ENCODE results near the gene MADCAM1.

Gene MADCAM1

DNA sequence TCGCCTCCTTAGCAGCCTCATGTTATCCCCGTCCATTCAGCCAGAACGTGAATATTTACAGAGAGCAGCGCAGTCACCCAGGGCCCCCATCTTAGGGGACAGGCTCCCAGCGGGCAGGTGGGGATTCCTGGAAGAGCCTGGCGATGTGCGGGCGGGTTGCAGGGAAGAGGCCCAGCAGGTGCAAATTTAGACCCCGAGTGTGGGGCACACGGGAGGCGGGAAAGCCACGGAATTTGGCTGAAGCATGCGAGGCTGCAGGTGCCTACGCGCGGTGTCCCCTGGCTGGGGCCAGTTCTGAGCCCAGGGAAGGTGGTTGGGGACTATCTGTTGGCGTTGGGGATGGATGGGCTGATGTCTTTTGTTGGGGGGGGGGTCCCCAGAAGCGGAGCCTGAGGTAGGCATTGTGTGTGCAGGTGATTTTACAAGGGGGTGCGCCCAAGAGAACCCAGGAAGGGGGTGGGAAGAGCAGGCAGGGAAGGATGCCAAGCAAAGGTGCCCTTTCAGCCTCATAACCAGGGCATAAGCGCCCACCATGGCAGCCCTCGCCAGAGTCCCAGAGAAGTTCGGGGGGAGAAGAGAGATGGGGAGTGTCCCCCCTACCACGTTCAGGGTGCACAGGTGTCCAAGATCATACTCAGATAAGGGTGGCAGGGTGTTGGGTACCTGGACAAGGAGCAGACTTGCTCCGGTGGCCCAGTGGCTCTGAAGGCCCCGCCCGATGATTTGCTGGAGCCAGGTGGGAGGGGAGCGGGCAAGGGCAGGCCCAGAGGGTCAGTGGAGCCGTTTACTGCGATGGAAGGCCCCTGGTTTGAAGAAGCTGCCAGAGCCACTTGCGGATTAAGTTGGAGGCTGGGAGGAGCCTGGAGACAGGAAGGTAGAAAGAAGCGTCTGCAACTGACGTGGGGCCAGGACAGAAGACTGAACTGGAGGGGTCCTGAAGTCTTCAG is 12.2 kb downstream of the MADCAM1 start:
- DNase-seq (ENCODE audit: low read depth): no peak

GRCh38 chr19:510606-511100 is 14.4 kb downstream of the MADCAM1 start:
- DNase-seq (ENCODE audit: low read depth): peak; percentile 80

- DNase-seq (ENCODE audit: low read depth): peak; percentile 68
These were observed 15.0 kb downstream of the MADCAM1 start for GRCh38 chr19:511101-511851.

- no peak for DNase-seq (ENCODE audit: low read depth)
These were observed 16.5 kb downstream of the MADCAM1 start for GRCh38 chr19:512547-513365.

GRCh38 chr19:513368-514165 is 17.3 kb downstream of the MADCAM1 start:
- DNase-seq (ENCODE audit: low read depth): no peak

- no peak for DNase-seq (ENCODE audit: low read depth)
These were observed 17.9 kb downstream of the MADCAM1 start for GRCh38 chr19:514166-514663.

- DNase-seq (ENCODE audit: low read depth): no peak
These were observed 21.7 kb downstream of the MADCAM1 start for GRCh38 chr19:517721-518597.

- DNase-seq (ENCODE audit: low read depth): peak; percentile 41
These were observed 22.4 kb downstream of the MADCAM1 start for GRCh38 chr19:518598-519231.

- no peak for DNase-seq (ENCODE audit: low read depth)
These were observed 23.2 kb downstream of the MADCAM1 start for GRCh38 chr19:519449-519865.

DNA sequence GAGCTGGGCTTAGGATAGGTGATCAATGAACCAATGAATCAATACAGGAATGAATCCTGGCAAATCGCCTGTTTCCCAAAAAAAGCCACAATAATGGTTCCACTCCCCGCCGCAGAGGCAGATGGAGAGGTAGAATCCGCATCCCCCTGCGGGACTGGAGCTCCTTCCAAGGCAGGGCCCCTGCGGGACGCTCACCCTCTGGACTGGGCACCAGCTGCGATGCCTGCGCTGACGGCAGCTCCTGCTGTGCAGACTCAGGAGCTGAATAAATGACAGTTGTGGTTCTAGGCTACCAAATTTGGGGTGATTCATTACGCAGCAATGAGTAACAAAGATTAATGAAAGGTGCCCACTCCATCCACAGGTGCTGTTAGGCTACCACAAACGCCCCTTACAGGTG is 26.4 kb downstream of the MADCAM1 start:
- DNase-seq (ENCODE audit: low read depth): no peak

DNA sequence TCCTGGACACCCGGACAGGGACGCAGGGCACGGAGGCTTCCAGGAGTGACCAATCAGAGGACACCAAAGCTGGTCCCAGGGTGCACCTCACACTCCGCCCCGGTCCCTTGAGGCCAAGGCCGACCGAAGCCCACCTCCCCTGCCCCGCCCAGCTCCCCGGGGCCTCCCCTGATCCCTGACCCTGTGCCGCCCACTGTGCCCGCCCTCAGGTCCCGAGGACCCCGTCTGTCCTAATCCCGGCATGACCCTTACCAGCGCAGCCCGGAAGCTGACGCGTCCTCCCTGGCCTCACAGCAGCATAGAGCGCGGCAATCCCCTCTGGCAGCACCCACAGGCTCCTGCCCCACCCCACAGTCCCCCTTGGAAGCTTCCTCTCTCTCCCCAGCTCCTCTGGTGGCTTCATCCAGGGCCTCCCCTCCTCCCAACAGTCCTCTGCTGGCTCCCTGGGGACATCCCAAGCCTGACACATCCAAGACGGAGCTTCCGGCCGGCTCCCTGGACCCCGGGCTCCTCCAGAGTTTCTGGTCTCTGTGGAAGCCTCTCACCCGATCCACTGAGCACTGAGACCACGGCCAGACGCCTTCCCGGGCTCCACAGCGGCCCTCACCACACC is 27.9 kb downstream of the MADCAM1 start:
- no peak for DNase-seq (ENCODE audit: low read depth)

DNA sequence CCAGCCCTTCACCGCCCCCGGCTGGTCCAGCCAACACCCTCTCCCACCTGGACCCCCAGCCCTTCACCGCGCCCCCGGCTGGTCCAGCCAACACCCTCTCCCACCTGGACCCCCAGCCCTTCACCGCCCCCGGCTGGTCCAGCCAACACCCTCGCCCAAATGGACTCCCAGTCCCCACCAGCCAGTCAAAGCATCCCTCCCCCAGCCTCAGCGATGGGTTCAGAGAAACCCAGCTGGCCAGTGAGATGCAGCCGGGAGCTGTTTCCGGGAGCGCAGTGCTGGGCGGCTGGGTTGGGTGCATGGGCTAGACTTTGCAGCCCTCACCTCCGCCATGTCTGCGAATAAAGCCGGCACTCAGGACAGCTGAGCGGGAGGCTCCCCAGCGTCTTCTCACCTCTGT is 28.7 kb downstream of the MADCAM1 start:
- DNase-seq (ENCODE audit: low read depth): no peak

DNA sequence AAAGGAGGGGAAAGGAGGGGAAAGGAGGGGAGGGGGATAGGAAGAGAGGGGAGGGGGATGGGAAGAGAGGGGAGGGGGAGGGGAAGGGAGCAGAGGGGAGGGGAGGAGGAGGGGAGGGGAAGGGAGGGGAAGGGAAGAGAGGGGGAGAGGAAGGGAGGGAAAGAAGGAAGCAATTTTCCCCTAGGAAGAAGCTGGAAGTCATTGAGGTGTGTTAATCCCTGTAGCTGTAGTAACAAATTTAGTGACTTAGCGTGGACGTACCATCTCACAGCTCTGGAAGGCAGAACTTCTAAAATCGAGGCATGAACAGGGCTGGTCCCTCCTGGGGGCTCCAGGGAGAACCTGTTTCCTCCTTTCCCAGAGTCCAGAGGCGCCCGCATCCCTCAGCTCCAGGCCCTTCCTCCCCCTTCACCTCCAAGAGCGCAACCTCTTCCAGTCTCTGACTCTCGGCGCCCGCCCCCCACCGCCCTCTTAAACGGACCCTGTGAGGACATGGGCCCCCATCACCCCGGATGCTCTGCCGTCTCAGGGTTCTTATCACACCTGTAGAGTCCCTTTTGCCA is 29.7 kb downstream of the MADCAM1 start:
- no peak for DNase-seq (ENCODE audit: low read depth)

DNA sequence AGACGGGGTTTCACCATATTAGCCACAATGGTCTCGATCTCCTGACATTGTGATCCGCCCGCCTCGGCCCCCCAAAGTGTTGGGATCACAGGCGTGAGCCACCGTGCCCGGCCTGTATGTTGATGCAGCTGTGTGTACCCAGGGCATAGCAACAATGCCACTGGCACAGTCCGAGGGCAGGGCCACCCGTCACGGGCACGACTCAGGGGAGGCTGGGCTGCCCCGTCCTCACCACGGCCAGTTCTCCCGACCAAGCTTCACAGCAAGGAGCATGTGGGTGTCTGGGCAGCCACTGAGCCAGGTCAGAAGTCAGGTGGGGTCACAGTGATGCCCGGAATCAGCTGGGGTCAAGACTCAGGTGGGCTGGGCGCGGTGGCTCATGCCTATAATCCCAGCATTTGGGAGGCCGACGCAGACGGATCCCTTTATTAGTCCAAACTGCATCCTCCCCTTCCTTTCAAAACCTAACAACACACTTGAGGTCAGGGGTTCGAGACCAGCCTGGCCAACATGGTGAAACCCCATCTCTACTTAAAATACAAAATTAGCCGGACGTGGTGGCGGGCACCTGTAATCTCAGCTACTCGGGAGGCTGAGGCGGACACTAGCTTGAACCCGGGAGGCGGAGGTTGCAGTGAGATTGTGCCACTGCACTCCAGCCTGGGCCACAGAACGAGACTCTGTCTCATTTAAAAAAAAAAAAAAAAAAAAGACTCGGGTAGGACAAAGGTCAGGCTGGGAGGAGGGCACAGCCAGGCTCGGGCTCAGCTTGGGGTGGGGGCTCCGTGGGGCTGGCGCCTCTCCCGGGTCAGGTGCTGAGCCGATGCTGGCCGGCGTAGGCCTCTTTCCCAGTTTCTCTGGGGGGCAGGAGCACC is 34.1 kb downstream of the MADCAM1 start:
- no peak for DNase-seq (ENCODE audit: low read depth)

- peak; percentile 84 for DNase-seq (ENCODE audit: low read depth)
These were observed 34.9 kb downstream of the MADCAM1 start for GRCh38 chr19:531009-531752.

DNA sequence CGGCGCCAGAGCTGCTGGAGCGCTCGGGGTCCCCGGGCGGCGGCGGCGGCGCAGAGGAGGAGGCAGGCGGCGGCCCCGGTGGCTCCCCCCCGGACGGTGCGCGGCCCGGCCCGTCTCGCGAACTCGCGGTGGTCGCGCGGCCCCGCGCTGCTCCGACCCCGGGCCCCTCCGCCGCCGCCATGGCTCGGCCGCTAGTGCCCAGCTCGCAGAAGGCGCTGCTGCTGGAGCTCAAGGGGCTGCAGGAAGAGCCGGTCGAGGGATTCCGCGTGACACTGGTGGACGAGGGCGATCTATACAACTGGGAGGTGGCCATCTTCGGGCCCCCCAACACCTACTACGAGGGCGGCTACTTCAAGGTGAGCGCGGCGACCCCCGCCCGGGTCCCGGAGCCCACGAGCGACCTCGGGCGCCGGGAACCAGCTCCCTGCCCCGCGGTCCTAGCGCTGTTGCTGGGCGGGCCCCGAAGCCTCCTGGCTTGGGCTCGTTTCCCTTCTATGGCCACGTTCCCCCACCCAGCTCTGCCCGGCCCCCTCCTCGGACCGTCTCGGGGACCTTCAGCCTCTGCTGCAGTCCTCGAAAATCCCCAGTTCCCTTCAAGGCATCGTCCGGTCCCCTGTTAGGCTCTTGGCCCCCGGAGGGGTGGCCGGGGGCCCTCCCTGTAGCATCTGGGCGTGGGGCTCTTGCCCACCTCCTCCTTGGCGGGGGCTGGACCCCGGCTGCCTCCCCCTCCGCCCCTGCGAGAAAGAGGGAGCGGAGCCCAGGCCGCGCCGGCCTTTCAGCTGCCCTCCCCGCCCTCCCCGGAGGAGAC is 35.7 kb downstream of the MADCAM1 start, which contains the start of gene CDC34:
Gene CDC34 (plus strand): TSS at position 8 of the 808 bp plus-strand sequence. CDS start 172 bp downstream, at position 180.
- no peak for DNase-seq (ENCODE audit: low read depth)

All from stimulated activated CD8-positive, alpha-beta memory T cell treated with anti-CD3 and anti-CD28 coated beads, Interleukin-12 subunit alpha, Interleukin-12 subunit beta, amount 100 ng/mL, for 4 hours (primary cell).